ENCODE data around the gene GPS1.

The GPS1 gene

DNA sequence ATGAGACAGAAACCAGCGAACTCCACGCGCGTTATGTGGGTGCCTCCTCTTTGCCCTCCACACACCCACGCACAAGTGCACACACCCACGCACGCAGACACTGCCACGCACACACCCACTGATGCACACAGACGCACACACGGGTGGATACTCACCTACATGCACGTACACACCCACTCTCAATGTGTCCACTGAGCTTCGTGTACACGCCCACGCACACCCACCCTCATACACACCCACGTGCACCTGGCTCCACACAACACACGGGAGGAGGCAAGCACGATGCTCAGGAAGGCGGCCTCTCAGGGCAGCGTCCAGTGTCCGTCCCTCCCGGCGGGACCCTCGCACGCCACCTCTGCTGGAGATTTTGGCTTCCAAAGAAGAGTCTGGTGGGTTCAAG lies 4.3 kb upstream of the GPS1 start:
- TF ChIP-seq, protein P1, sequence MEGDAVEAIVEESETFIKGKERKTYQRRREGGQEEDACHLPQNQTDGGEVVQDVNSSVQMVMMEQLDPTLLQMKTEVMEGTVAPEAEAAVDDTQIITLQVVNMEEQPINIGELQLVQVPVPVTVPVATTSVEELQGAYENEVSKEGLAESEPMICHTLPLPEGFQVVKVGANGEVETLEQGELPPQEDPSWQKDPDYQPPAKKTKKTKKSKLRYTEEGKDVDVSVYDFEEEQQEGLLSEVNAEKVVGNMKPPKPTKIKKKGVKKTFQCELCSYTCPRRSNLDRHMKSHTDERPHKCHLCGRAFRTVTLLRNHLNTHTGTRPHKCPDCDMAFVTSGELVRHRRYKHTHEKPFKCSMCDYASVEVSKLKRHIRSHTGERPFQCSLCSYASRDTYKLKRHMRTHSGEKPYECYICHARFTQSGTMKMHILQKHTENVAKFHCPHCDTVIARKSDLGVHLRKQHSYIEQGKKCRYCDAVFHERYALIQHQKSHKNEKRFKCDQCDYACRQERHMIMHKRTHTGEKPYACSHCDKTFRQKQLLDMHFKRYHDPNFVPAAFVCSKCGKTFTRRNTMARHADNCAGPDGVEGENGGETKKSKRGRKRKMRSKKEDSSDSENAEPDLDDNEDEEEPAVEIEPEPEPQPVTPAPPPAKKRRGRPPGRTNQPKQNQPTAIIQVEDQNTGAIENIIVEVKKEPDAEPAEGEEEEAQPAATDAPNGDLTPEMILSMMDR (IDR thresholded peaks at IDR 0.05; ENCODE audit: low read depth, low read length, missing control alignments): no peak
- no peak for DNase-seq (ENCODE audit: extremely low read depth, low read depth)
- H3K4me3 ChIP-seq (replicated peaks; ENCODE audit: low read depth, low read length): no peak overlapping the region

DNA sequence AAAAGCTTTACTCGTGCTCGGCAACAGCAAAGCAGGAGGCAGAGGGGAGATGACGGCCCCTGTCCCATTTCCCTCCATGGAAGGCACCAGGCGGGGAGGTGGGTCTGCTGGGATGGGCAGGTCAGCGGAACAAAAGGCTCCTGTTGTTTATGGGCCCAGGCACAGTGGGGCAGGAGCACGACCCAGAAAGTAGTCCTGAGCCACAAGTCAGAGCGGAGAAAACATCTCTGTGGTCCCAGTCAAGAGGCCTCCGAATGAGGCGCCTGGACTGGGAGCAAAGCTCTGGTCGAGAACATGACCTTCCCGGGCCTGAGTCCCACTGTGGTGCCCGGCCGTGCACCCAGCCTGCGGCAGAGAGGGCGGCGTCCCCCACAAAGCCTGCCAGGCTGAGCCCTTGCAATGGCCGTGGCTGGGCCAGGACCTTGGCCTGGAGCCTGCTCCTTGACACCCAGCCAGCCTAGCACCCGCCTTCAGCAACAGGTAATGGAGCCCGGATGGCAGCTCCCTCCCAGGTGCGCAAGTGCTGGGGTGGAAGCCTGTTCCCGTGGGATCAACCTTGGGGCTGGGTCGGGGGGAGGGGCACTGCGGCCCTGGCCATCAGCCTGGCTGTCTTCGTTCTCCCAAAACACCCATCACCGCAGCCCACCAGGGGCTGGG lies 3.7 kb upstream of the GPS1 start:
- no peak for DNase-seq (ENCODE audit: extremely low read depth, low read depth)
- no peak overlapping the region for H3K4me3 ChIP-seq (replicated peaks; ENCODE audit: low read depth, low read length)
- TF ChIP-seq, protein P1 (IDR thresholded peaks at IDR 0.05; ENCODE audit: low read depth, low read length, missing control alignments): no peak

DNA sequence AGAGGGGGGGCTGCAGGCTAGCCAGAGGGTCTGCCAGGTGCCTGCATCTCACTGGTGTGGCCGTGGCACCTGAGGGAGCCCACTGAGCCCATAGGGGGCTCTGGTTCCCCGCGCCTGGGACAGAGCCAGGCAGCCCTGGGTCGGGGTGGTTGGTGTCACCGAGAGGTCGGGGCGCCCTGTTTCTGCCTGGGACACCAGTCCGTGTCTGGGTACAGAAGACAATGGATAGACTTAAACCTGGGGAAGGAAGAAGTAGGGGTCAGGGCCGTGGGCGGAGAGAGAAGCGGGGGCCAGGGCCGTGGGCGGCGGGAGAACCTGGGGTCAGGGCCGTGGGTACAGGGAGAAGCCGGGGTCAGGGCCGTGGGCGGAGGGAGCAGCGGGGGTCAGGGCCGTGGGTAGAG lies 3.1 kb upstream of the GPS1 start:
- TF ChIP-seq, protein P1 (IDR thresholded peaks at IDR 0.05; ENCODE audit: low read depth, low read length, missing control alignments): no peak
- no peak for DNase-seq (ENCODE audit: extremely low read depth, low read depth)
- no peak overlapping the region for H3K4me3 ChIP-seq (replicated peaks; ENCODE audit: low read depth, low read length)

DNA sequence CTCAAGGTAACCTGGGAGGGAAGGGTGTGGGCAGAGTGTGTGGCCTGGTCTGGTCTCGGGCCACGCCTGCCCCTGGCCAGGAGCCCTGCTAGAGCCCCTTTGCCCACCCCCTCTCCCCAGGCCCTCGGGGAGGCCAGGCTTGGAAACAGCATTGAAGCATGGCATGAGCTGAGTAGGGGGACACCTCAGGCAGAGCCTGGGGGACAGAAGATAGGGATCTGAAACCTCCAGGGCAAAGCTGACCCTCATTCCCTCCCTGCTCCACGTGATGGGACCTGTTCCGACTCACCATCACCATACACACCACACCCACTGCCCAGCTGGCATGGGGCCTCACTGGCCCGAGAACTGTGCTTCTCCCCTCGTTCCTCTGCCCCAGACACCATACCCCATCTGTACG lies 2.6 kb upstream of the GPS1 start:
- TF ChIP-seq, protein P1 (IDR thresholded peaks at IDR 0.05; ENCODE audit: low read depth, low read length, missing control alignments): no peak
- DNase-seq (ENCODE audit: extremely low read depth, low read depth): no peak
- H3K4me3 ChIP-seq (replicated peaks; ENCODE audit: low read depth, low read length): no peak overlapping the region

DNA sequence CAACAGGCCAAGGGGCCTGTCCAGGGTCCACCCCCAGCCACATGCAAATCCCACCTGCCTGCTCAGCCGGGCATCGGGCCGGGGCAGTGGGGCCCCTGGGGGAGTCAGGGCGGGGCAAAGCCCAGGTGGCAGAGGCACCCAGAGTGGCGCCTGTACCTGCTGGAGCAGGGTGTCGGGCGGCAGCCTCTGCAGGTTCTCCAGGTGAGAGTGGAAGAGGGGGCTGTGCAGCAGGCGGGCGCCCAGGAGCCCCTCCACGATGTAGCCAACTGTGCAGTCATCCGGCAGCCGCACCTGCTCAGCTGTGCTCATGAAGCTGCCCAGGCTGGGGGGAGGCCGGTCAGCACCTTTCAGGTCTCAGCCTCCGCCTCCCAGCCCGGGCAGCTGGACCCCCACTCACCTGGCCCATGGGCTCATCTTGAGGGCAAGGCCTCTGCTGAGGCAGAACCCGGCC lies 2.2 kb upstream of the GPS1 start:
- DNase-seq (ENCODE audit: extremely low read depth, low read depth): no peak
- H3K4me3 ChIP-seq (replicated peaks; ENCODE audit: low read depth, low read length): no peak overlapping the region
- TF ChIP-seq, protein P1 (IDR thresholded peaks at IDR 0.05; ENCODE audit: low read depth, low read length, missing control alignments): no peak

DNA sequence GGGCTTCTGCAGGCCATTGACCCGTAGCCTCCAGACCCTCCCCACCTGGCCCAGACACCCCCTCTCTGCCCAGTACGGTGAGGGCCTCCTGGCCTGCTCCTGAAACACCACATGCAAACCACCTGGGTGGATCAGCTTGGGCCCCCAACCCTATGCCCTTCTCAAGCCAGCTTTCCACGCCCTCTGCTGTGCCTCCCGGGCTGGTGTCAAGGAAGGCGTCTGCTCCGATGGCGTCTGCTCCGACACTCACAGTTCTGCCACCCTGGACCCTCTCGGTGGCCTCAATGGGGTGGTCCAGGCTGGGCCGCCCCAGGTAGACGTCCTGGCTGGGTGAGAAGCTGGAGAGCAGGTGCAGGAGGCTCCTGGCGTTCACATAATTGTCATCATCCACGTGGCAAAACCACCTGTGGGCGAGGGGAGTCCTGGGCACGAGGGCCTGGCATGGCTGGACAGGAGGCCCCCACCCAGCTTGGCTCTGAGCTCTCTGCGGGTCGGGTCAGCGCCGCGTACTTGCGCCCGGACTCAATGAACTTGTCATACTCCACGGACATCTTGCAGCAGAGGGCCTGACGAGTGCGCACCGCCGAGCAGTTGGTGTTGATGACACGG lies 1.4 kb upstream of the GPS1 start:
- peak overlapping the region; percentile 87 for H3K4me3 ChIP-seq (replicated peaks; ENCODE audit: low read depth, low read length)
- TF ChIP-seq, protein P1 (IDR thresholded peaks at IDR 0.05; ENCODE audit: low read depth, low read length, missing control alignments): no peak
- DNase-seq (ENCODE audit: extremely low read depth, low read depth): no peak

Data from HFF-Myc (cell line).